Prostate gland (tissue), 2 donors: ENCODE measurements around the gene FAM168A.

Experiments used
- POLR2A ChIP-seq: fragments of 450-650 bp; IDR thresholded peaks from one replicate; pipeline ENCODE4 v1.6.1; 2016; ENCODE audit warnings: antibody characterized with exemption, mild to moderate bottlenecking
- POLR2AphosphoS5 ChIP-seq: sonication (generic); formaldehyde crosslinking; IDR thresholded peaks from one replicate; pipeline ENCODE4 v1.6.1; 2017; ENCODE audit warnings: antibody characterized with exemption
- TF ChIP-seq, protein P1 (sequence below), 4 experiments: fragments of 200-600 bp in 2 of 4; fragments of 450-650 bp in 2 of 4; sonication (generic) in 2 of 4; IDR thresholded peaks; 1 replicate in 3 of 4; 2 replicates in 1 of 4; pipeline ENCODE4 v1.5.1; 2016 to 2019; ENCODE audit warnings: antibody characterized with exemption in 4 of 4, mild to moderate bottlenecking in 2 of 4, moderate library complexity in 2 of 4

DNA sequence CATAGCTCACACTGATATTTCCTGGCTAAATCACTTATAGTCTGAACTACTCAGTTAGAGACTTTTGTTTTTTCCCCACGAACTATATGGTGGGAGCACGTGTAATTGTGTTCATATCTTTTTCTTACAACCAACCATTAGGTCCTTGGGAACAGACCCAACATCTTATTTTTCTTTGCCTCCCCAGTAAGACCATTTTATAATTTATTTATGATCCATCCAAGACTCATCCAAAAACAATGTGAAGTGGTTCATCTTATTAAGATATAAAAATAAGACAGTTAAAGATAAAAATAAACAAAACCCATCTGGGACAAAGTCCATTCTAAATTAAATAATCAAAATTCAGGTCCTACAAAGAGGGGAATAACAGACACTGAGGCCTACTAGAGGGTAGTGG is 90.8 kb downstream of the FAM168A start:
- TF ChIP-seq POLR2AphosphoS5 (no peak), POLR2A (no peak)
- TF ChIP-seq, protein P1, sequence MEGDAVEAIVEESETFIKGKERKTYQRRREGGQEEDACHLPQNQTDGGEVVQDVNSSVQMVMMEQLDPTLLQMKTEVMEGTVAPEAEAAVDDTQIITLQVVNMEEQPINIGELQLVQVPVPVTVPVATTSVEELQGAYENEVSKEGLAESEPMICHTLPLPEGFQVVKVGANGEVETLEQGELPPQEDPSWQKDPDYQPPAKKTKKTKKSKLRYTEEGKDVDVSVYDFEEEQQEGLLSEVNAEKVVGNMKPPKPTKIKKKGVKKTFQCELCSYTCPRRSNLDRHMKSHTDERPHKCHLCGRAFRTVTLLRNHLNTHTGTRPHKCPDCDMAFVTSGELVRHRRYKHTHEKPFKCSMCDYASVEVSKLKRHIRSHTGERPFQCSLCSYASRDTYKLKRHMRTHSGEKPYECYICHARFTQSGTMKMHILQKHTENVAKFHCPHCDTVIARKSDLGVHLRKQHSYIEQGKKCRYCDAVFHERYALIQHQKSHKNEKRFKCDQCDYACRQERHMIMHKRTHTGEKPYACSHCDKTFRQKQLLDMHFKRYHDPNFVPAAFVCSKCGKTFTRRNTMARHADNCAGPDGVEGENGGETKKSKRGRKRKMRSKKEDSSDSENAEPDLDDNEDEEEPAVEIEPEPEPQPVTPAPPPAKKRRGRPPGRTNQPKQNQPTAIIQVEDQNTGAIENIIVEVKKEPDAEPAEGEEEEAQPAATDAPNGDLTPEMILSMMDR (IDR thresholded peaks at IDR 0.05), result no peak
